Mucosa of stomach (tissue), 1 donor: ENCODE measurements around the gene HS2ST1.
"Not testable (repeated sequence)": the region's sequence is repeated elsewhere in the genome, so short reads cannot be mapped to it uniquely, and the experiment has no call there.

Source experiments
- H3K27me3 ChIP-seq: one replicate; pipeline ENCODE4 v1.7.0; 2013; ENCODE audit warnings: mild to moderate bottlenecking, low read length; ENCODE audit not compliant: control insufficient read depth, insufficient read depth
- H3K36me3 ChIP-seq: one replicate; pipeline ENCODE4 v1.7.0; 2013; ENCODE audit warnings: low read length; ENCODE audit not compliant: control insufficient read depth, insufficient read depth
- H3K4me1 ChIP-seq: one replicate; pipeline ENCODE4 v1.7.0; 2013; ENCODE audit warnings: mild to moderate bottlenecking, low read length; ENCODE audit not compliant: control insufficient read depth, insufficient read depth
- H3K4me3 ChIP-seq: one replicate; pipeline ENCODE4 v1.7.0; 2013; ENCODE audit warnings: low read length
- H3K9ac ChIP-seq: one replicate; pipeline ENCODE4 v1.7.0; 2013; ENCODE audit warnings: mild to moderate bottlenecking, low read length, moderate library complexity
- H3K9me3 ChIP-seq: one replicate; pipeline ENCODE4 v1.7.0; 2013; ENCODE audit warnings: mild to moderate bottlenecking, low read length, moderate library complexity; ENCODE audit not compliant: control insufficient read depth
- donor health status: Pancreatic carcinoma.

The HS2ST1 gene

DNA sequence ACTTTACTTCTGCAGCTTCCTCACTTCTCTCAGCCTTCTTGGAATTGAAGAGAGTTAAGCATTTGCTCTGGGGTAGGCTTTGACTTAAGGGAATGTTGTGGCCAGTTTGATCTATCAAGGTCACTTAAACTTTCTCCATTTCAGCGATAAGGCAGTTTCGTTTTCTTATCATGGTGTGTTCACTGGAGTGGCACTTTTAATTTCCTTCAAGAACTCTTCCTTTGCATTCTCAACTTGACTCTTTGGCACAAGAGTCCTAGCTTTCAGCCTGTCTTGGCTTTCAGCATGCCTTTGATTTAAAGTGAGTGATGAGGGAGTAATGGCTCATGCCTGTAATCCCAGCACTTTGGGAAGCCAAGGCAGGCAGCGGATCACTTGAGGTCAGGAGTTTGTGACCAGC, 38.7 kb downstream of the HS2ST1 start:
- no peaks in the 10 kb centered on the region for H3K4me1 ChIP-seq
- H3K4me3 ChIP-seq, result no peak overlapping the region
- no peak overlapping the region for H3K9ac ChIP-seq
- H3K36me3 ChIP-seq, result no peaks in the 10 kb centered on the region
- H3K9me3 ChIP-seq, result no peaks in the 10 kb centered on the region
- no peaks in the 10 kb centered on the region for H3K27me3 ChIP-seq

GRCh38 chr1:86955678-86956077, 41.2 kb downstream of the HS2ST1 start:
- H3K36me3 ChIP-seq, result no peaks in the 10 kb centered on the region
- H3K9me3 ChIP-seq, result no peaks in the 10 kb centered on the region
- H3K4me1 ChIP-seq, result no peaks in the 10 kb centered on the region
- no peak overlapping the region for H3K9ac ChIP-seq
- H3K27me3 ChIP-seq, result no peaks in the 10 kb centered on the region
- H3K4me3 ChIP-seq, result no peak overlapping the region

- no peaks in the 10 kb centered on the region for H3K36me3 ChIP-seq
- H3K27me3 ChIP-seq, result no peaks in the 10 kb centered on the region
- no peaks in the 10 kb centered on the region for H3K4me1 ChIP-seq
- H3K9ac ChIP-seq, result no peak overlapping the region
- H3K4me3 ChIP-seq, result no peak overlapping the region
- no peaks in the 10 kb centered on the region for H3K9me3 ChIP-seq
Measured at GRCh38 chr1:86956221-86956620, 41.8 kb downstream of the HS2ST1 start.

- H3K36me3 ChIP-seq, result no peaks in the 10 kb centered on the region
- no peak overlapping the region for H3K9ac ChIP-seq
- H3K4me3 ChIP-seq, result no peak overlapping the region
- H3K4me1 ChIP-seq, result no peaks in the 10 kb centered on the region
- H3K27me3 ChIP-seq, result no peaks in the 10 kb centered on the region
- H3K9me3 ChIP-seq, result no peaks in the 10 kb centered on the region
Measured at GRCh38 chr1:86957221-86957620, 42.8 kb downstream of the HS2ST1 start.

- Histone ChIP-seq H3K27me3 (no peaks in the 10 kb centered on the region), H3K4me1 (no peaks in the 10 kb centered on the region), H3K36me3 (no peaks in the 10 kb centered on the region), H3K9me3 (no peaks in the 10 kb centered on the region), H3K4me3 (no peak overlapping the region), H3K9ac (no peak overlapping the region)
Measured at GRCh38 chr1:86960548-86960947, 46.1 kb downstream of the HS2ST1 start.

- H3K9ac ChIP-seq, H3K4me1 ChIP-seq, H3K36me3 ChIP-seq, H3K4me3 ChIP-seq, H3K27me3 ChIP-seq, H3K9me3 ChIP-seq: not testable (repeated sequence)
Measured at GRCh38 chr1:86963841-86964240, 49.4 kb downstream of the HS2ST1 start.

- no peak overlapping the region for H3K4me3 ChIP-seq
- no peaks in the 10 kb centered on the region for H3K27me3 ChIP-seq
- H3K9me3 ChIP-seq, result no peaks in the 10 kb centered on the region
- H3K9ac ChIP-seq, result no peak overlapping the region
- H3K36me3 ChIP-seq, result no peaks in the 10 kb centered on the region
- H3K4me1 ChIP-seq, result no peaks in the 10 kb centered on the region
Measured at GRCh38 chr1:86965012-86965826, 50.8 kb downstream of the HS2ST1 start.

GRCh38 chr1:86965827-86966182, 51.4 kb downstream of the HS2ST1 start:
- no peaks in the 10 kb centered on the region for H3K36me3 ChIP-seq

DNA sequence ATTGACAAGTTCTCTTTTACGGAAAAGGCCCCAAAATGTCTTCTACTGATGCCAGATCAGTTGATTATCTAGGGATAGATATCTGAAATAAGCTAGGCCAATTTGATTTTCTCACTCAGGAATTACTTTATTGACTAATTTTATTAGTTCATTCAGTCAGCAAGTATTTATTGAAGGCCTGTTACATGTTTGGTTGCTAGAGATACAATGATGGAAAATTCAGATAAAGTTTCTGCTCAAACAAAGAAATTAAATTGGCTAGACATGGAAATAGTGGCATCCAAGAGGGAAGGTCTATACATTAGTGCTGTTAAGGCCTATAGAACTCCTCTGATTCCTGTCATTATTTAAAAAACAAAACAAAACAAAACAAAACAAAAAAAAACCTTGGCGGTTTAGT, 56.5 kb downstream of the HS2ST1 start:
- Histone ChIP-seq H3K27me3 (no peaks in the 10 kb centered on the region), H3K36me3 (no peaks in the 10 kb centered on the region), H3K9ac (no peak overlapping the region), H3K9me3 (no peaks in the 10 kb centered on the region), H3K4me3 (no peak overlapping the region), H3K4me1 (no peaks in the 10 kb centered on the region)

More at GRCh38 chr1:86965827-86966182, 51.4 kb downstream of the HS2ST1 start:
- H3K27me3 ChIP-seq, result no peaks in the 10 kb centered on the region
- no peak overlapping the region for H3K4me3 ChIP-seq
- no peaks in the 10 kb centered on the region for H3K9me3 ChIP-seq
- H3K4me1 ChIP-seq, result no peaks in the 10 kb centered on the region
- no peak overlapping the region for H3K9ac ChIP-seq

GRCh38 chr1:86971778-86972177, 57.3 kb downstream of the HS2ST1 start:
- Histone ChIP-seq H3K27me3 (no peaks in the 10 kb centered on the region), H3K9ac (no peak overlapping the region), H3K36me3 (no peaks in the 10 kb centered on the region), H3K9me3 (no peaks in the 10 kb centered on the region), H3K4me1 (no peaks in the 10 kb centered on the region), H3K4me3 (no peak overlapping the region)

DNA sequence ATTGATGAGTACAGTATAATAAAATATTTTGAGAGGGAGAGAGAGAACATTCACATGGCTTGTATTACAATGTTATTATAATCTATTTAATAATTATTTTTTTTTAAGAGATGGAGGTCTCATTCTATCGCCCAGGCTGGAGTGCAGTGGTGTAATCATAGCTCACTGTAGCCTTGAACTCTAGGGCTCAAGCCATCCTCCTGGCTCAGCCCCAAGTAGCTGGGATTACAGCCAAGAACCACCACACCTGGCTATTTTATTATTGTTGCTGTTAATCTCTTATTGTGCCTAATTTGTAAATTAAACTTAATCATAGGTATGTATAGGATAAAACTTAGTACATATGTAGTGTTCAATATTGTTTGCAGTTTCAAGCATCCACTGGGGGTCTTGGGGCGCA, 57.8 kb downstream of the HS2ST1 start:
- Histone ChIP-seq H3K9me3 (no peaks in the 10 kb centered on the region), H3K9ac (no peak overlapping the region), H3K4me3 (no peak overlapping the region), H3K27me3 (no peaks in the 10 kb centered on the region), H3K36me3 (no peaks in the 10 kb centered on the region), H3K4me1 (no peaks in the 10 kb centered on the region)

- Histone ChIP-seq H3K27me3 (no peaks in the 10 kb centered on the region), H3K36me3 (no peaks in the 10 kb centered on the region), H3K9me3 (no peaks in the 10 kb centered on the region), H3K9ac (no peak overlapping the region), H3K4me3 (no peak overlapping the region), H3K4me1 (no peaks in the 10 kb centered on the region)
Measured at GRCh38 chr1:86975993-86976550, 61.6 kb downstream of the HS2ST1 start.
